Fibroblast of lung (primary cell): Measurements from ENCODE around the gene FEM1C.

Experiments
- EZH2 ChIP-seq: IDR thresholded peaks from 2 replicates; pipeline ENCODE4 v1.5.1; 2012; ENCODE audit warnings: low read length, control low read depth, mild to moderate bottlenecking; ENCODE audit errors: missing control alignments
- TF ChIP-seq, protein P1 (sequence below), 2 donors: IDR thresholded peaks in 1 of 2; conservative IDR thresholded peaks in 1 of 2; 1 replicate in 1 of 2; 2 replicates in 1 of 2; pipeline ENCODE4 v1.5.1; 2011 to 2012; ENCODE audit warnings: low read length in 2 of 2, control low read depth in 1 of 2, inconsistent platforms in 1 of 2, low read depth in 1 of 2, mild to moderate bottlenecking in 1 of 2

- TF ChIP-seq, protein P1, sequence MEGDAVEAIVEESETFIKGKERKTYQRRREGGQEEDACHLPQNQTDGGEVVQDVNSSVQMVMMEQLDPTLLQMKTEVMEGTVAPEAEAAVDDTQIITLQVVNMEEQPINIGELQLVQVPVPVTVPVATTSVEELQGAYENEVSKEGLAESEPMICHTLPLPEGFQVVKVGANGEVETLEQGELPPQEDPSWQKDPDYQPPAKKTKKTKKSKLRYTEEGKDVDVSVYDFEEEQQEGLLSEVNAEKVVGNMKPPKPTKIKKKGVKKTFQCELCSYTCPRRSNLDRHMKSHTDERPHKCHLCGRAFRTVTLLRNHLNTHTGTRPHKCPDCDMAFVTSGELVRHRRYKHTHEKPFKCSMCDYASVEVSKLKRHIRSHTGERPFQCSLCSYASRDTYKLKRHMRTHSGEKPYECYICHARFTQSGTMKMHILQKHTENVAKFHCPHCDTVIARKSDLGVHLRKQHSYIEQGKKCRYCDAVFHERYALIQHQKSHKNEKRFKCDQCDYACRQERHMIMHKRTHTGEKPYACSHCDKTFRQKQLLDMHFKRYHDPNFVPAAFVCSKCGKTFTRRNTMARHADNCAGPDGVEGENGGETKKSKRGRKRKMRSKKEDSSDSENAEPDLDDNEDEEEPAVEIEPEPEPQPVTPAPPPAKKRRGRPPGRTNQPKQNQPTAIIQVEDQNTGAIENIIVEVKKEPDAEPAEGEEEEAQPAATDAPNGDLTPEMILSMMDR (conservative IDR thresholded peaks at IDR 0.05 in 1 of 2, IDR thresholded peaks at IDR 0.05 in 1 of 2; ENCODE audit: low read depth in 1 of 2, low read length in 2 of 2): no peak
- no peak for TF ChIP-seq EZH2
Measured at GRCh38 chr5:115510145-115510645, 34.4 kb downstream of the FEM1C start.
